A549 (cell line): ENCODE results near the gene CHPF.

Experiments used
- CTCF ChIP-seq: fragments of >200 bp; sonication (Bioruptor Twin); formaldehyde crosslinking; IDR thresholded peaks from 3 replicates; pipeline ENCODE4 v1.5.1; 2016
- EP300 ChIP-seq, 2 experiments: fragments of >200 bp; sonication (Bioruptor Twin); formaldehyde crosslinking; IDR thresholded peaks; 2 replicates in 1 of 2; 3 replicates in 1 of 2; pipeline ENCODE4 v1.6.1; 2016 to 2017
- MAX ChIP-seq: IDR thresholded peaks from 2 replicates; pipeline ENCODE4 v1.6.1; 2012
- NPAS2 ChIP-seq: fragments of 250-450 bp; sonication (Bioruptor Pico); IDR thresholded peaks from 2 replicates; pipeline ENCODE4 v1.8.0; 2022; ENCODE audit warnings: mild to moderate bottlenecking, moderate library complexity, borderline replicate concordance
- RNF2 ChIP-seq: fragments of 200-600 bp; sonication (generic); IDR thresholded peaks from 2 replicates; pipeline ENCODE4 v1.6.1; 2016; ENCODE audit warnings: low read depth, mild to moderate bottlenecking, antibody characterized with exemption, moderate library complexity, borderline replicate concordance
- SMC3 ChIP-seq: fragments of >200 bp; sonication (Bioruptor Twin); formaldehyde crosslinking; IDR thresholded peaks from 3 replicates; pipeline ENCODE4 v1.6.1; 2018; ENCODE audit warnings: inconsistent platforms
- USF2 ChIP-seq: fragments of 450-650 bp; IDR thresholded peaks from 2 replicates; pipeline ENCODE4 v1.6.1; 2014; ENCODE audit warnings: antibody characterized with exemption
- ZC3H11A ChIP-seq: fragments of 450-650 bp; IDR thresholded peaks from 2 replicates; pipeline ENCODE4 v1.6.1; 2014; ENCODE audit warnings: antibody characterized with exemption, mild to moderate bottlenecking
- ZFP36 ChIP-seq: fragments of 450-650 bp; IDR thresholded peaks from 2 replicates; pipeline ENCODE4 v1.6.1; 2014; ENCODE audit warnings: borderline replicate concordance; ENCODE audit not compliant: partially characterized antibody

- TF ChIP-seq CTCF (no peak), RNF2 (no peak), SMC3 (no peak), NPAS2 (no peak), MAX (no peak), EP300 (IDR thresholded peaks at IDR 0.05) (no peak), USF2 (no peak), ZC3H11A (no peak), ZFP36 (no peak)
Measured at GRCh38 chr2:219531639-219532377, 11.8 kb downstream of the CHPF start.
